HG03097 (cell line): Measurements from ENCODE around the gene TCF7L2.

Source experiments
- ATAC-seq: cut with Tn5 transposase; IDR thresholded peaks from one replicate; pipeline ENCODE4 v1.9.1; 2021; ENCODE audit not compliant: unreplicated experiment, low FRiP score

Gene TCF7L2

DNA sequence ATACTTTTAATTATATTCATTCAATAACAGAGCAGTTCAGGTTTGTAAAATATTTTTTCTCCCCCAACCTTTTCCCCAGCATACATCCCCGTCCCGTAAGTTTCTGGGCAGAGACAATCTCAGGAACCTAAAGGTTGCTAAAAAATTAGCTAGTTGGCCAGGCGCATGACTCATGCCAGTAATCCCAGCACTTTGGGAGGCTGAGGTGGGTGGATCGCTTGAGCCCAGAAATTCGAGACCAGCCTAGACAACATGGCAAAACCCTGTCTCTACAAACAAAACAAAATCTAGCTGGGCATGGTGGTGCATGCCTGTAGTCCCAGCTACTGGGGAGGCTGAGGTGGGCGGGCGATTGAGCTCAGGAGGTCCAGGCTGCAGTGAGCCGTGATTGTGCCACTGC lies 40.2 kb downstream of the TCF7L2 start:
- no peak for ATAC-seq

- ATAC-seq, result no peak
Measured at GRCh38 chr10:112991888-112992491, 41.9 kb downstream of the TCF7L2 start.

DNA sequence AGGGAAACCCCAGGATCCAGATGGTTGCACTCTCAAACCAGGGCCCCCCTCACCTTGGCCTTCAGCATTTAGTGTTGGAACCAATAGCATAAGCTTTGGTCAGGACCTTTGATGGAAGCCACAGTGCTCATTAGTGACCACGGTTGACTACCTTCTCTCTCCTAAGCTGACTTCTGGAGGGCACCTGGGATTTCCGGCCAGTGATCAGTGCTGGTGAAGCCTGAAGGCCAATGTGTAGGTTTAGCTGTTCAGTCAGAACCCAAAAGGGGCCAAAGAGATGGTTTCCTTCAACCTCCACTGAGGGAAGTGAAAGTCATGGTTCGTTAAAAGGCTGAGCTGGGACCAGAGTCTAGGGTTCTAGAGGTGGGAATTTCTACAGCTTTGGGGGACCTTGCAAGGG lies 46.4 kb downstream of the TCF7L2 start:
- no peak for ATAC-seq

DNA sequence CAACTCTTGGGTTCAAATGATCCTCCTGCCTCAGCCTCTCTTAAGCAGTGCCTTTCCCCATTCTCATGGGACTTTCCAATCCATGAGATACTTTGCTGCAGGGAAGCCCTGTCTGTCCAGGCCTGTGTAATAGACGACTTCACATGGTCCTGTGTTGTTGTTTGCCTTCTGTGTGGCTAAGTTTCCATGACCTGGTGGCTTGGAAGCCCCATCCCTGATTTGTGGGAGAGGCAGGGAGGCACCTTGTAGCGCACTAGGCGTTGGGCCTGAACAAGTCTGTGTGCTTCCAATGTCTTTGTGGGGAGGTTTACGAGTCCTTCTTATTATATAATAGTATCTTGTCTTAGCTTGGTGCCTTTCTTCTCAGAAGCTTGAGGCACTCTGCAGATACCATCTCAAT lies 49.1 kb downstream of the TCF7L2 start:
- ATAC-seq, result no peak

- no peak for ATAC-seq
Measured at GRCh38 chr10:113000442-113000841, 50.4 kb downstream of the TCF7L2 start.

GRCh38 chr10:113000876-113001598 lies 51.0 kb downstream of the TCF7L2 start:
- no peak for ATAC-seq

DNA sequence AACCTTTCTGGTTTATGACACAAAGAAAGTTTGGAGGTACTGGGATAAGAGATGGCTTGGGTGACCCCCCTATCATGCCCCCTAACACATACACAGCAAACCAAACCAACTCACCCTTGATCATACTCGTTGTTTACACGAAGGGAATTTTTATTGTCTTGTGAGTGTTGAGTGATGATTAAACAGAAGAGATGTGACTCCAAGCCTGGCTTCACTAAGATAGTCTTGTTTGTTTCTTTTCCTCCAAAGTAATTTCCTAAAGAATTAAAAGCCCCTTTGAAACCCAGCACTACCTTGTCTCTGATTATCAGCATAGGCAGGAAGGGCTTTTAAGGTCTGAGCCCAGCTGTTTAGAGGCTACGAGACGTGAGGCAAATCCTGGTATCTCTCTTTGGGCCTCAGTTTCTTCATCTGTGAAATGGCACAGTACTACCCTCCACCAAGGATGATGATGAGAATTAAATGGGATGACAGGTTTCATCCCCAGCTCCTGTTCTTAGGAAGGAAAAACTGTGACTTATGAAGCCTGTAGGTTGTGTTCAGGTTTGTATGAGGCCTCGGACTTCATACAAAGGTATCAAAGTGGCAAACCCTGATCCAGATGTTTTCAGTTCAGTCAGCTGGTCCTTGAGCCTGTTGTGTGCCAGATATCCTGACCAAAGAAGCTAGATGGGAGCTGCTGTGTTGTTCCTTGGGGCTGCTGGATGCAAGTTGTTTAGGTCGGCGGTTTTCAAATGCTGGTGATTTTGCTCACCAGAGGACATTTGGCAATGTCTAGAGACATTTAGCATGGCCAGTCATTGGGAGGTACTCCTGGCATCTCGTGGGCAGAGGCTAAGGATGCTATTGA lies 51.8 kb downstream of the TCF7L2 start:
- ATAC-seq, result no peak

GRCh38 chr10:113002449-113002777 lies 52.4 kb downstream of the TCF7L2 start:
- ATAC-seq, result no peak

DNA sequence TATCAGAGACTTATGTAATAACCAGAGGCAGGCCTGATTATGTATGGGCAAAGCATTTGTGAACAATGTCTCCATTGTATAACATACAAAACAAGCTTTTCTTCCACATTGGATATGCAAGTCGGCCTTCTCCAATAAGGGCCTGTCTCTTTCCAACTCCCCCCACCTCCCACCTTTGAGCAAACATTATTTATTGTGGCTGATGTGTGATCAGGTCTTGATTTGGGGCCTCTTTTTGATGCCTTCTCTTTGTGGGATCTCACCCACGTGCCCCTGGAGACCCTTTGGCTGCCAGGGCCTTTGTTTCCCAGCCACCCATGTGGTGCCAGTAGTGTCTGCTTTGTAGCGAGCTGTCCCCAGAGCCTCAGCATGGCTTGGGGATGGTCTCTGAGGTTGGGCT lies 53.0 kb downstream of the TCF7L2 start:
- ATAC-seq, result no peak

DNA sequence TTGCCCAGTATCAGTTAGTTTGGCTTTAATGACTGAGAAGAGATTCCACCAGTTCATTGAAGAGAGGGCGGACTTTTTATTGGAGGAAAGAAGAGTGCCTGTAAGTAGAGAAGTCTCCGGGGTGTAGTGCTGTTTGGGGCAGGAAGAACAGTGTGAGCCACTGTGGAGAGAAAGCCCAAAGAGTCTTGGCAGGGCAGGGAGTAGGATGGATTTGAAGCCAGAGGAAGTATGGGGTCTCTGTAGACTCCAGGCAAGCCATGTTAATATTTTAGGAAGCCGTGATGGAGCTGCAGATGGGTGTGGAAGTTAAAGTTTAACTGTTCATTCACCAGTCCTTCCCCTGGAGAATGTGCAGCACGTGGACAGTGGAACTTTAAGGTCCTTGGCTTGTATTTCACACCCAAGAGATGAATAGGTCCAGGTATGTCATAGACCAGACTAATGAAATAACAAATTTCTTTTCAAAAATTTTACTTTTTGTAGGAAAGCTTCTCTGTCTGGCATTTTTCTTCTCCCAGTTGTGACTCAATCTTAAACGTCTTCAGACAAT lies 54.1 kb downstream of the TCF7L2 start:
- ATAC-seq, result no peak

- no peak for ATAC-seq
Measured at GRCh38 chr10:113005380-113005779, 55.3 kb downstream of the TCF7L2 start.

DNA sequence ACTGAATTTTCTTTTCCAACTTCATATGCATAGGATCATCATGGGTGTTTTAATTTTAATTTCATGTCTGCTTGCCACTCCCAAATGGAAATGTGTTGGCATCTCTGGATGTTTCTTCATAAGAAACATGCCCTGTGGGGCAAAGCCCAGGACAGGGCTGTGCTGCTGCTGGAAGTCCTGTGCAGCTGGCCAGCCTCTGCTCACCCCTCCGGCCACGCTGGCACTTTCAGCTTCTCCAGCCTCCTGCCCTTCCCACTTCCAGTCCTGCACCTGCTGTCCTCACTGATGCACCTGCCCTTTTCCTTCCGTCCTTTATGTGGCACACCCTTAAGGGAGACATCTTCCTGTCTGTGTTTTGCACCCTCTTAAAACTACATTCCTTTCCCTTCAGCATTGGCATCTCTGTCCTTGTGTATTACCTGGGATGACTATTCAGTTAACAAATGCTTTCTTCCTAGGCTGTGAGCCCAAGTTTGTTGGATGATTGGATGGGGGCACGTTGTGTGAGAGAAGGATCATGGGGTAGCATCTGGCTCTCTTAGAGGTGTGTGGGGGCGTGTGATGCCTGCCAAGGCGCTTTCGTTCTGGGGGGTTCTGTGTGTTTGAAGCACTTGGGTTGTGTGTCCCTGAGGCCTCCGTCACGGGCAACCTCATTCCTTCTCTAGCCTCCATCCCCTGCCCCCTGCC lies 56.8 kb downstream of the TCF7L2 start:
- no peak for ATAC-seq

- no peak for ATAC-seq
Measured at GRCh38 chr10:113007343-113007771, 57.3 kb downstream of the TCF7L2 start.

GRCh38 chr10:113007821-113008220 lies 57.8 kb downstream of the TCF7L2 start:
- ATAC-seq, result no peak

- no peak for ATAC-seq
Measured at GRCh38 chr10:113011592-113012374, 61.7 kb downstream of the TCF7L2 start.

DNA sequence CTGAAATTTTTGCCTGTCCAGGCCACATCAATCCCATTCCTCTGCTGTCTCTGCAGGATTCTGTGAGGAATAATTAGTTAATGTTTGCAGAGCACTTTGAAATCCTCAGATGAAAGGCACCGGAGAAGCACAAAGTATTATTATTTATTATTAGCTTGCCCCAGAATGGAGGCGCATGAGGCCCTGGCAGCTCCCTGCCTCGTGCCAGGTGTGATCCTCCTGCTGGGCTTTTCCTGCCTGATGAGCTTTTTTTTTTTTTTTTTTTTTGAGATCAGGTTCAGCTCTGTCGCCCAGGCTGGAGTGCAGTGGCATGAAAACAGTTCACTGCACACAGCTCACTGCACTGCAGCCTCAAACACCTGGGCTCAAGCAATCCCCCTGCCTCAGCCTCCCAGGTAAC lies 65.2 kb downstream of the TCF7L2 start:
- ATAC-seq, result no peak

DNA sequence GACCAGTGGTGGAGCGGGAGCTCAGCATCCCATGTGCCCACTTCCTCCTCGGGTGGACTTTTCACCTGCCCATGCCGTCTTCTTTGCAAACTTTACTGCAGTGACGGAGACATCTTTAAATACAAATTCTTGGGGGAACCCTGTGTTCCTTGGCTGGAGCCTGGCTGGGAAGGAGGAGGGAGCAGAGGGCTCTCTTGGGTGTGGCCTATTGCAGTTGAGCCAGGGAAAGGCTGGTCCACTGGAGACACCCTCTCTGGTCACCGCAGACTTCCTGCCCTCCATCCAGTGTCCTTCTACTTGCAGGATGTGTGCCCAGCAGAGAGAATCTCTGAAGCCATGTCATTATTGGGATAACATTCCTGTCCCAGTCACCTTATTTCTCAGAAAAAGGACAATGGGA lies 67.3 kb downstream of the TCF7L2 start:
- no peak for ATAC-seq

DNA sequence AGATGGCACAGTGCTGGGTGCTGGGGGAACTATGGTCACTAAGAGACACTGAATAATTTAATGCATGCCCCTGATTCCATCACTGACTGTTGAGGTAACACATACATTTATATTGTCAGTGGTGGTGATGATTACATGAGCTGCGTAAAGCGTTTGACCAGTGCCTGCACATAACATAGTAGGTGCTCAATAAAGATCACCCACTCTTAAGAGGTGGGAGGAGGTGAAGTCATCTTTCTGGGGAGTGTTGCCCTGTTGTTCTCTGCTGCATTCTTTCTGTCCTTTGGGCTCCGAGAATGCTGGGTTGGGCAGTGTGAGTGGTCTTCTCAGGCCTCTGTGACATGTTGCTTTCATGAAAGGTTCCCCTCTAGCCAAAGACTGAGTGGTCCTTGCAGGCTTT lies 68.0 kb downstream of the TCF7L2 start:
- no peak for ATAC-seq

DNA sequence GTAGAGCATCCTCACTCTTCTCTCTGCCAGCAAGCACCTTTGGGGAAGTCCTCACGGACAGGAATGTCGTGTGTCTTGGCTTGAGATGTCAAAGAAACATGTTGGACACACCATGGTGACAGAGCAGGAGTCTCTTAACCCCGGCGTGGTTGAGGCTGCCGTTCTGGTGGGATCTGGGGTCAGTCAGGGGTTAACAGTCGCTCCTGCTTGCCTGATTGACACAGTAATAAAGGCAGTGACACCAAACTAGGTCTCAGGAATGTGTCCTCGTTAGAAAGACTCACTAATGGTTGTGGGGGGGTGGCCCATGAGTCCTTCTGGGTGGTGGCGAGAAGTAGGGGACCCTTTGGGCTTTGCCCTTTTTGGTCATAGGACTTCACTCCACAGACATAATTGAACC lies 69.0 kb downstream of the TCF7L2 start:
- ATAC-seq, result no peak
